H1 (cell line): ENCODE measurements around the gene RHEB.

Experiments
- CHD1 ChIP-seq: IDR thresholded peaks from 2 replicates; pipeline ENCODE4 v1.6.1; 2012; ENCODE audit warnings: low read depth, low read length, improper control_type of control experiment
- CHD2 ChIP-seq: IDR thresholded peaks from 2 replicates; pipeline ENCODE4 v1.6.1; 2012; ENCODE audit warnings: low read length, improper control_type of control experiment
- EP300 ChIP-seq, 2 experiments: IDR thresholded peaks; 1 replicate in 1 of 2; 2 replicates in 1 of 2; pipeline ENCODE4 v1.6.1; 2011 to 2012; ENCODE audit warnings: low read depth in 2 of 2, low read length in 2 of 2, mild to moderate bottlenecking in 2 of 2, borderline replicate concordance in 1 of 2, inconsistent platforms in 1 of 2, moderate library complexity in 1 of 2
- EZH2 ChIP-seq: fragments of 200-600 bp; sonication (generic); IDR thresholded peaks from 2 replicates; pipeline ENCODE4 v1.7.1; 2012; ENCODE audit warnings: low read depth, mild to moderate bottlenecking, moderate library complexity, low read length, inconsistent platforms; ENCODE audit not compliant: severe bottlenecking
- JUND ChIP-seq: IDR thresholded peaks from 2 replicates; pipeline ENCODE4 v1.6.1; 2011; ENCODE audit warnings: mild to moderate bottlenecking, improper control_type of control experiment, low read length
- KDM1A ChIP-seq: fragments of 200-600, 300-600 bp; sonication (generic); IDR thresholded peaks from 2 replicates; pipeline ENCODE4 v1.7.1; 2016; ENCODE audit warnings: mild to moderate bottlenecking, low read length, borderline replicate concordance
- POLR2A ChIP-seq, 2 experiments: IDR thresholded peaks; 1 replicate in 1 of 2; 2 replicates in 1 of 2; pipeline ENCODE4 v1.6.1; 2011; ENCODE audit warnings: low read depth in 2 of 2, low read length in 2 of 2, mild to moderate bottlenecking in 2 of 2; ENCODE audit errors: control extremely low read depth in 1 of 2
- POLR2AphosphoS5 ChIP-seq: IDR thresholded peaks from 2 replicates; pipeline ENCODE4 v1.6.1; 2011; ENCODE audit warnings: low read depth, low read length
- RNF2 ChIP-seq: fragments of 200-900, 300-1000 bp; sonication (generic); IDR thresholded peaks from 2 replicates; pipeline ENCODE4 v1.7.1; 2016; ENCODE audit warnings: borderline replicate concordance, low read depth, mild to moderate bottlenecking, antibody characterized with exemption, low read length; ENCODE audit not compliant: poor library complexity, severe bottlenecking; ENCODE audit errors: missing control alignments
- RXRA ChIP-seq: IDR thresholded peaks from 2 replicates; pipeline ENCODE4 v1.6.1; 2011; ENCODE audit warnings: low read depth, mild to moderate bottlenecking, low read length, moderate library complexity; ENCODE audit not compliant: insufficient read depth
- SP1 ChIP-seq: IDR thresholded peaks from 2 replicates; pipeline ENCODE4 v1.6.1; 2011; ENCODE audit warnings: low read depth, low read length
- SP2 ChIP-seq: IDR thresholded peaks from 2 replicates; pipeline ENCODE4 v1.6.1; 2012; ENCODE audit warnings: mild to moderate bottlenecking, low read length, inconsistent platforms
- TF ChIP-seq, protein P1 (sequence below), 3 experiments: IDR thresholded peaks; 1 replicate in 2 of 3; 2 replicates in 1 of 3; pipeline versions ENCODE4 v1.5.1 to v1.6.1; 2011; ENCODE audit warnings: low read length in 3 of 3, mild to moderate bottlenecking in 3 of 3, inconsistent platforms in 2 of 3, low read depth in 1 of 3, moderate library complexity in 1 of 3; ENCODE audit not compliant: insufficient read depth in 1 of 3; ENCODE audit errors: control extremely low read depth in 1 of 3
- TF ChIP-seq, protein P2 (sequence below): IDR thresholded peaks from 2 replicates; pipeline ENCODE4 v1.6.1; 2012; ENCODE audit warnings: inconsistent platforms

DNA sequence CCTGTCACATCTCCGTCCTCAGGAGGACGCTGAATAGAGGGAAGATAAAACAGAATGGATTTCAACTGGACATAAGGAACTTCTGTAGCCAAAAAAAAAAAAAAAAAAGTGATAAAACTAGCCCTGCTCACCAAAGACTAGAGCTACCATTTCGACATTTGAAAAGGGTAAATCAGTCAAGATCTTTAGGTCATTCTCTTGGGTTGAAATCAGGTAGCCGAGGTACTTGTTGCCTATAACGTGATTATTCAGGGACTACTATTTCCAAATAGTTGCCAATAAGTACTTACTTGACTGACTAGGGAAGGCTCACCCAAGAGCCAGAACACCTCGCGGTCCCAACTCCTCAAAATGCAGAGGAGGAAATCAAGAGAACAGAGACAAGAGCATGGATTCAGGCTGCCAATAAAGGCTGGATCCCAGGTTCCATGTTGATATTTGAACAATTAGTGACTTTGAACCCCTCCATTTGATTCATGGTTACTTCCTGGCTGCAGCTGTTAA, 2.0 kb downstream of the RHEB start:
- no peak; a peak in 1 of 3 replicates for TF ChIP-seq POLR2A (IDR thresholded peaks at IDR 0.05; ENCODE audit: control extremely low read depth in 1 of 2, low read depth in 2 of 2, low read length in 2 of 2)
- TF ChIP-seq RNF2, result no peak
- no peak for TF ChIP-seq SP2
- no peak for TF ChIP-seq JUND
- TF ChIP-seq, protein P1, sequence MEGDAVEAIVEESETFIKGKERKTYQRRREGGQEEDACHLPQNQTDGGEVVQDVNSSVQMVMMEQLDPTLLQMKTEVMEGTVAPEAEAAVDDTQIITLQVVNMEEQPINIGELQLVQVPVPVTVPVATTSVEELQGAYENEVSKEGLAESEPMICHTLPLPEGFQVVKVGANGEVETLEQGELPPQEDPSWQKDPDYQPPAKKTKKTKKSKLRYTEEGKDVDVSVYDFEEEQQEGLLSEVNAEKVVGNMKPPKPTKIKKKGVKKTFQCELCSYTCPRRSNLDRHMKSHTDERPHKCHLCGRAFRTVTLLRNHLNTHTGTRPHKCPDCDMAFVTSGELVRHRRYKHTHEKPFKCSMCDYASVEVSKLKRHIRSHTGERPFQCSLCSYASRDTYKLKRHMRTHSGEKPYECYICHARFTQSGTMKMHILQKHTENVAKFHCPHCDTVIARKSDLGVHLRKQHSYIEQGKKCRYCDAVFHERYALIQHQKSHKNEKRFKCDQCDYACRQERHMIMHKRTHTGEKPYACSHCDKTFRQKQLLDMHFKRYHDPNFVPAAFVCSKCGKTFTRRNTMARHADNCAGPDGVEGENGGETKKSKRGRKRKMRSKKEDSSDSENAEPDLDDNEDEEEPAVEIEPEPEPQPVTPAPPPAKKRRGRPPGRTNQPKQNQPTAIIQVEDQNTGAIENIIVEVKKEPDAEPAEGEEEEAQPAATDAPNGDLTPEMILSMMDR (IDR thresholded peaks at IDR 0.05; ENCODE audit: control extremely low read depth in 1 of 3, insufficient read depth in 1 of 3, low read depth in 1 of 3, low read length in 3 of 3), result no peak
- TF ChIP-seq EZH2, result no peak
- TF ChIP-seq EP300 (IDR thresholded peaks at IDR 0.05; ENCODE audit: borderline replicate concordance in 1 of 2, low read depth in 2 of 2, low read length in 2 of 2), result no peak
- no peak for TF ChIP-seq KDM1A
- no peak for TF ChIP-seq RXRA
- no peak for TF ChIP-seq CHD1
- TF ChIP-seq POLR2AphosphoS5, result no peak
- no peak for TF ChIP-seq SP1
- no peak for TF ChIP-seq CHD2
- TF ChIP-seq, protein P2, sequence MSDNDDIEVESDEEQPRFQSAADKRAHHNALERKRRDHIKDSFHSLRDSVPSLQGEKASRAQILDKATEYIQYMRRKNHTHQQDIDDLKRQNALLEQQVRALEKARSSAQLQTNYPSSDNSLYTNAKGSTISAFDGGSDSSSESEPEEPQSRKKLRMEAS, result no peak
